Measurements from ENCODE around the gene ANAPC7. TPM values are rescaled to one million over a fixed set of nuclear protein-coding genes. Genes with fewer than 3 reads are reported as not detected.
"Not testable (repeated sequence)": the region's sequence is repeated elsewhere in the genome, so short reads cannot be mapped to it uniquely, and the experiment has no call there.

The ANAPC7 gene
- total and polyA plus RNA-seq, 11 donors, result 26.5 to 41.3 (median 35.1) TPM

GRCh38 chr12:110343736-110344555 lies 59.6 kb downstream of the ANAPC7 start:
- intact Hi-C loops (cut with DNase I), result no loop called here
- peak overlapping the region in 1 of 12 donors; percentile 61 for H3K27ac ChIP-seq
- peaks cover 0 to 21% (median 2%) of the 10 kb centered on the region in 12 donors for H3K4me1 ChIP-seq
- H3K4me3 ChIP-seq, result no peak overlapping the region
- DNase-seq, result no peak
- TF ChIP-seq POLR2A (IDR thresholded peaks at IDR 0.05) (no peak), CTCF (IDR thresholded peaks at IDR 0.05) (no peak)
- H3K9me3 ChIP-seq, result no peaks in the 10 kb centered on the region
- H3K27me3 ChIP-seq, result no peaks in the 10 kb centered on the region
- WGBS, 4 donors, result 84 to 86% (median 86%) methylated on average over 9 of the region's 9 CpGs
- peaks cover 0 to 100% (median 100%) of the 10 kb centered on the region in 9 donors for H3K36me3 ChIP-seq
- peak in 1 of 4 donors; percentile 2 for ATAC-seq

GRCh38 chr12:110343114-110343513 lies 60.4 kb downstream of the ANAPC7 start:
- H3K36me3 ChIP-seq, result peaks cover 0 to 100% (median 100%) of the 10 kb centered on the region in 9 donors
- H3K27me3 ChIP-seq, result no peaks in the 10 kb centered on the region
- no peak for TF ChIP-seq CTCF (IDR thresholded peaks at IDR 0.05)
- TF ChIP-seq POLR2A (IDR thresholded peaks at IDR 0.05), result no peak
- peak overlapping the region in 1 of 12 donors; percentile 14 for H3K27ac ChIP-seq
- H3K9me3 ChIP-seq, result no peaks in the 10 kb centered on the region
- intact Hi-C loops (cut with DNase I), result no loop called here
- DNase-seq (no peak), ATAC-seq (no peak)
- no peak overlapping the region for H3K4me3 ChIP-seq
- 81 to 85% (median 82%) methylated on average over 5 of the region's 5 CpGs for WGBS, 4 donors
- peaks cover 0 to 20% (median 5%) of the 10 kb centered on the region in 12 donors for H3K4me1 ChIP-seq

- 74 to 82% (median 76%) methylated on average over 15 of the region's 15 CpGs for WGBS, 4 donors
- DNase-seq (no peak), ATAC-seq (peak in 1 of 4 donors; percentile 1)
- H3K4me3 ChIP-seq, result no peak overlapping the region
- TF ChIP-seq POLR2A (IDR thresholded peaks at IDR 0.05) (no peak), CTCF (IDR thresholded peaks at IDR 0.05) (no peak)
- H3K36me3 ChIP-seq, result peaks cover 0 to 100% (median 100%) of the 10 kb centered on the region in 9 donors
- H3K4me1 ChIP-seq, result peaks cover 0 to 24% (median 5%) of the 10 kb centered on the region in 12 donors
- no peaks in the 10 kb centered on the region for H3K27me3 ChIP-seq
- no peak overlapping the region for H3K27ac ChIP-seq
- intact Hi-C loops (cut with DNase I), result no loop called here
- H3K9me3 ChIP-seq, result no peaks in the 10 kb centered on the region
Measured at GRCh38 chr12:110342157-110342556, 61.4 kb downstream of the ANAPC7 start.

- TF ChIP-seq CTCF (IDR thresholded peaks at IDR 0.05), result no peak
- TF ChIP-seq POLR2A (IDR thresholded peaks at IDR 0.05), result no peak
- H3K36me3 ChIP-seq, result peaks cover 2 to 100% (median 100%) of the 10 kb centered on the region in 9 donors
- intact Hi-C loops (cut with DNase I), result no loop called here
- H3K9me3 ChIP-seq, result no peaks in the 10 kb centered on the region
- DNase-seq (no peak), ATAC-seq (no peak)
- 69 to 80% (median 77%) methylated on average over 18 of the region's 18 CpGs for WGBS, 4 donors
- H3K4me3 ChIP-seq, result no peak overlapping the region
- H3K4me1 ChIP-seq, result peaks cover 0 to 29% (median 5%) of the 10 kb centered on the region in 12 donors
- no peaks in the 10 kb centered on the region for H3K27me3 ChIP-seq
- H3K27ac ChIP-seq, result peak overlapping the region in 1 of 12 donors; percentile 9
Measured at GRCh38 chr12:110340706-110341105, 62.8 kb downstream of the ANAPC7 start.

- Histone ChIP-seq H3K36me3 (peaks cover 4 to 100% (median 100%) of the 10 kb centered on the region in 9 donors), H3K27ac (peak overlapping the region in 1 of 12 donors; percentile 4)
- intact Hi-C loops (cut with DNase I), result not testable (repeated sequence)
Measured at GRCh38 chr12:110340261-110340660, 63.2 kb downstream of the ANAPC7 start.

More at GRCh38 chr12:110340261-110340660, 63.2 kb downstream of the ANAPC7 start:
- H3K9me3 ChIP-seq, H3K4me3 ChIP-seq, DNase-seq, H3K27me3 ChIP-seq, ATAC-seq: not testable (repeated sequence)
- 86 to 90% (median 89%) methylated on average over 8 of the region's 8 CpGs for WGBS, 4 donors
- peaks cover 0 to 30% (median 5%) of the 10 kb centered on the region in 12 donors for H3K4me1 ChIP-seq
